ENCODE results near the gene TPCN2. TPM values are rescaled to one million over a fixed set of nuclear protein-coding genes. Genes with fewer than 3 reads are reported as not detected.
"Not testable (repeated sequence)": the region's sequence is repeated elsewhere in the genome, so short reads cannot be mapped to it uniquely, and the experiment has no call there.

Gene TPCN2
- total and polyA plus RNA-seq, 2 donors from 2014 or later: 12.9 to 22.4 TPM

DNA sequence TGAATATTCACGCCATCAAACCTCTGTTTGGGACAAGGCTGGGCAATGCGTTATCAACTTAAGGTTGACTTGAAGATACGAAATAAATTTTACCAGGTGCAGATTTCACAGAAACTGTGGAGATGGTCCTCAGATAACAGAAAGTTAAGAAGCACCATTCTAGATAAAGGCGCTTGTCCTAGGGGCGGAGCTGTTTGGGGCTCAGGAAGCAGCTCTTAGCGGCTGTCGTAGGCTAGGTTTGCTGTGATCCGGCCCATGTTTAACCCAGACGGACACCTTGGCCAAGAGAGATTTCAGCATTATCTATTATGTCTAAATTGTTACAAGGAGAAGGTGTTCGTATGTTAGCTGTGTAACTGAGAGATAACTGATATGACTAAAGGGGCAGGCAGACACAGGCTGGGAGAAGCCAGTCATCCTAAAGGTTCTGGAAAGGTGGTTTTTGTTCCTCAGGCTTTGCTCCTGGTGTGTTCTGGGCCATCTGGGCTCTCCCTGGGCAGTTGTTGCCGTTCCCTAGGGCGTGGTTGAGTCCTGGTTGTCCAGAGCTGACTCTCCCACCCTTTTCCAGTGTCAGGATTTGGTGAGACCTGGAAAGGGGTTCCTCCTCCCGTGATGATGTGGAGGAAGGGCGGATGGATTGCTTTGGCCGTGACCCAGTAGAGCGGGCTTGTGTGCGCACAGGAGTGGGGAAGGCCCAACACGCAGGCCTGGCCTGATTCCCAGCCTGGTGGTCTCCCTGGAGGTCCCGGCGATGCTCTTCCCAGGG lies 25.8 kb downstream of the TPCN2 start:
- Histone ChIP-seq H3K9me3 (ENCODE audit: control insufficient read depth in 2 of 3, insufficient read depth in 1 of 3, low read length in 3 of 3) (no peaks in the 10 kb centered on the region), H3K9ac (ENCODE audit: low read length in 3 of 3) (no peak overlapping the region), H3K4me3 (ENCODE audit: low read length in 3 of 3) (no peak overlapping the region), H3K27me3 (ENCODE audit: control insufficient read depth, insufficient read depth, low read length) (no peaks in the 10 kb centered on the region), H3K36me3 (ENCODE audit: control insufficient read depth in 2 of 3, insufficient read depth in 3 of 3, low read length in 3 of 3) (peaks cover 0 to 51% (median 4%) of the 10 kb centered on the region in 3 donors), H3K27ac (ENCODE audit: low read depth in 2 of 2, low read length in 2 of 2) (no peak overlapping the region), H3K4me1 (ENCODE audit: control insufficient read depth in 2 of 3, insufficient read depth in 2 of 3, low read depth in 1 of 3, low read length in 3 of 3) (no peaks in the 10 kb centered on the region)
- intact Hi-C loops (cut with DNase I): no loop called here
- FAIRE-seq (no peak), DNase-seq (no peak)
- TF ChIP-seq CTCF (IDR thresholded peaks at IDR 0.05; ENCODE audit: borderline replicate concordance, extremely low read depth, insufficient read depth): no peak

DNA sequence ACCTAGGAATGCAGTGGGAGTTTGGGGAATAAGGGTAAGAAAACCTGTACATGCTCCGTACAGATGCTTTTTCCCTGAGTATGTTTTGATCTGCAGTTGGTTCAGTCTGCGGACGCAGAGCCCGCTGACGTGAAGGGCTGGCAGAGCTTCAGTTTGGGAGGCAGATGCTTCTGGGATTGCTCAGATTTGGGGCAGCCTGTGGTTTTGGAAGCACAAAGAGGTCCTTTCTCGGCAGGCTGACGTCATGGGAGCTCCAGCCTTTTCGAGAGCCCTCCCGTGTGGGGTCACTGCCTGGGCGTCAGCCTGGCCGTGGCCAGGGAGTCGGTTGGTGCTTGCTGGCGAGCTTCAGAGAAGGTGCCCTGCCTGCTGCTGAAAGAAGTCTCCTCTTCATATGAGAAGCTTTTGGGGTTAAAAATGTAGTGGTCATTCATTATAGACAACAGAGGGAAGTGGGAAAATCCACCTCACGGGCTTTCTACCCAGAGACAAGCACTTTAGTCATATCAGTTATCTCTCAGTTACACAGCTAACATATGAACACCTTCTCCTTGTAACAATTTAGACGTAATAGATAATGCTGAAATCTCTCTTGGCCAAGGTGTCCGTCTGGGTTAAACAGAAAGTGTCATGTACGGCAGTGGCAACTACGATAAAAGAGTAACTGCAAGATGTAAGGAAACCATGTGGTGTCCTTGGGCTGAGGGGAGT lies 26.8 kb downstream of the TPCN2 start:
- Histone ChIP-seq H3K9me3 (ENCODE audit: control insufficient read depth in 2 of 3, insufficient read depth in 1 of 3, low read length in 3 of 3) (no peaks in the 10 kb centered on the region), H3K36me3 (ENCODE audit: control insufficient read depth in 2 of 3, insufficient read depth in 3 of 3, low read length in 3 of 3) (peaks cover 0 to 54% (median 2%) of the 10 kb centered on the region in 3 donors), H3K27me3 (ENCODE audit: control insufficient read depth, insufficient read depth, low read length) (no peaks in the 10 kb centered on the region), H3K4me1 (ENCODE audit: control insufficient read depth in 2 of 3, insufficient read depth in 2 of 3, low read depth in 1 of 3, low read length in 3 of 3) (no peaks in the 10 kb centered on the region), H3K9ac (ENCODE audit: low read length in 3 of 3) (no peak overlapping the region), H3K4me3 (ENCODE audit: low read length in 3 of 3) (no peak overlapping the region), H3K27ac (ENCODE audit: low read depth in 2 of 2, low read length in 2 of 2) (no peak overlapping the region)
- FAIRE-seq (no peak), DNase-seq (no peak)
- intact Hi-C loops (cut with DNase I): no loop called here
- TF ChIP-seq CTCF (IDR thresholded peaks at IDR 0.05; ENCODE audit: borderline replicate concordance, extremely low read depth, insufficient read depth): no peak

DNA sequence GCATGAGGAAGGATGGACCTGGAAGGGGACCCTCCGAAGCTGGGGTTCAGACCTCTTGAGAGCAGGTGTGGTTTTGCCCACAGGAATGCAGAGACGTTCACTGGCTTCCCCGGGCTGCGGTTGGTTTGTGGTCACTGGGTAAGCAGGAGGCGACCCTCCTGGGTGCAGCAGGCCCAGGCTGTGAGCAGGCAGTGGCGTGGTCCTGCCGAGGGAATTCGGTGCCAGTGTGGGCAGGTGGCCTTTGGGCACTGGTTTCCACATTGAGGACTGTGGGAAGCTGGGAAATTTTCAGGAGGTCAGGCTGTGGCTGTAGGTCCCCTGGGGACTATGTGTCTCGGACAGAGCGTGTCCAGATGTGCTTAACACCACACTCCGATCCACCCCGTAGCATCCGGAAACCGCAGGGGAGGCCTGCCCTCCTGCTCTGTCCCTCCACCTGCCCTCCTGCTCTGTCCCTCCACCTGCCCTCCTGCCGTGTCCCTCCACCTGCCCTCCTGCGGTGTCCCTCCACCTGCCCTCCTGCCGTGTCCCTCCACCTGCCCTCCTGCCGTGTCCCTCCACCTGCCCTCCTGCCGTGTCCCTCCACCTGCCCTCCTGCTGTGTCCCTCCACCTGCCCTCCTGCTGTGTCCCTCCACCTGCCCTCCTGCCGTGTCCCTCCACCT lies 27.5 kb downstream of the TPCN2 start:
- Histone ChIP-seq H3K4me1 (ENCODE audit: control insufficient read depth in 2 of 3, insufficient read depth in 2 of 3, low read depth in 1 of 3, low read length in 3 of 3) (no peaks in the 10 kb centered on the region), H3K9me3 (ENCODE audit: control insufficient read depth in 2 of 3, insufficient read depth in 1 of 3, low read length in 3 of 3) (no peaks in the 10 kb centered on the region), H3K27me3 (ENCODE audit: control insufficient read depth, insufficient read depth, low read length) (no peaks in the 10 kb centered on the region), H3K9ac (ENCODE audit: low read length in 3 of 3) (no peak overlapping the region), H3K27ac (ENCODE audit: low read depth in 2 of 2, low read length in 2 of 2) (no peak overlapping the region), H3K4me3 (ENCODE audit: low read length in 3 of 3) (no peak overlapping the region), H3K36me3 (ENCODE audit: control insufficient read depth in 2 of 3, insufficient read depth in 3 of 3, low read length in 3 of 3) (peaks cover 0 to 51% (median 2%) of the 10 kb centered on the region in 3 donors)
- FAIRE-seq (no peak), DNase-seq (no peak)
- TF ChIP-seq CTCF (IDR thresholded peaks at IDR 0.05; ENCODE audit: borderline replicate concordance, extremely low read depth, insufficient read depth): no peak
- intact Hi-C loops (cut with DNase I): no loop called here

DNA sequence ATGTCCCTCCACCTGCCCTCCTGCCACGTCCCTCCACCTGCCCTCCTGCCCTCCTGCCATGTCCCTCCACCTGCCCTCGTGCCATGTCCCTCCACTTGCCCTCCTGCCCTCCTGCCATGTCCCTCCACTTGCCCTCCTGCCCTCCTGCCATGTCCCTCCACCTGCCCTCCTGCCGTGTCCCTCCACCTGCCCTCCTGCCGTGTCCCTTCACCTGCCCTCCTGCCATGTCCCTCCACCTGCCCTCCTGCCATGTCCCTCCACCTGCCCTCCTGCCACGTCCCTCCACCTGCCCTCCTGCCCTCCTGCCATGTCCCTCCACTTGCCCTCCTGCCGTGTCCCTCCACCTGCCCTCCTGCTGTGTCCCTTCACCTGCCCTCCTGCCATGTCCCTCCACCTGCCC lies 28.2 kb downstream of the TPCN2 start:
- H3K9ac ChIP-seq (ENCODE audit: low read length in 3 of 3); H3K27ac ChIP-seq (ENCODE audit: low read depth in 2 of 2, low read length in 2 of 2); H3K9me3 ChIP-seq (ENCODE audit: control insufficient read depth in 2 of 3, insufficient read depth in 1 of 3, low read length in 3 of 3); H3K4me3 ChIP-seq (ENCODE audit: low read length in 3 of 3); FAIRE-seq; H3K4me1 ChIP-seq (ENCODE audit: control insufficient read depth in 2 of 3, insufficient read depth in 2 of 3, low read depth in 1 of 3, low read length in 3 of 3); H3K27me3 ChIP-seq (ENCODE audit: control insufficient read depth, insufficient read depth, low read length); intact Hi-C loops (cut with DNase I); DNase-seq: not testable (repeated sequence)
- H3K36me3 ChIP-seq (ENCODE audit: control insufficient read depth in 2 of 3, insufficient read depth in 3 of 3, low read length in 3 of 3): peaks cover 0 to 50% (median 4%) of the 10 kb centered on the region in 3 donors
